Dermis blood vessel endothelial cell (primary cell): ENCODE data around the gene OSGEP. TPM values are rescaled to one million over a fixed set of nuclear protein-coding genes. Genes with fewer than 3 reads are reported as not detected.

Experiments
- total RNA-seq: library from RNA; depleted of rRNA; stranded (reverse); fragments of >200 nt; gene quantifications from 2 replicates; pipeline ENCODE4 v1.2.3, GENCODE V29; 2014

Gene OSGEP
- total RNA-seq, 1 donor from 2014 or later = 86.3 TPM

Other genes with a start within 250 kb of the OSGEP start
- gene OR11H6, start 231.1 kb downstream of the OSGEP start, total RNA-seq = not detected in 2 replicates
- gene OR11H7, start 225.8 kb downstream of the OSGEP start, total RNA-seq = not detected in 2 replicates
- not detected in 2 replicates for gene OR11H4, start 215.5 kb downstream of the OSGEP start, total RNA-seq
- gene TTC5, start 148.9 kb downstream of the OSGEP start, total RNA-seq = 30.5 and 31.8 TPM in 2 replicates
- gene CCNB1IP1, start 121.5 kb downstream of the OSGEP start, total RNA-seq = 30.8 and 33.0 TPM in 2 replicates
- 7.1 and 9.0 TPM in 2 replicates for gene PARP2, start 111.2 kb downstream of the OSGEP start, total RNA-seq
- 36.2 and 56.0 TPM in 2 replicates for gene TEP1, start 41.3 kb downstream of the OSGEP start, total RNA-seq
- gene KLHL33, start 18.6 kb downstream of the OSGEP start, total RNA-seq = 0.09 and 0.17 TPM in 2 replicates
- gene APEX1, start 414 bp upstream of the OSGEP start, total RNA-seq = 63.1 and 83.3 TPM in 2 replicates
- gene PIP4P1, start 6.6 kb upstream of the OSGEP start, total RNA-seq = 16.9 and 26.9 TPM in 2 replicates
- 214 and 230 TPM in 2 replicates for gene PNP, start 14.6 kb upstream of the OSGEP start, total RNA-seq
- 0.34 TPM in 1 of 2 replicates, not detected in the other for gene RNASE10, start 50.7 kb upstream of the OSGEP start, total RNA-seq
- gene RNASE9, start 106.2 kb upstream of the OSGEP start, total RNA-seq = not detected in 2 replicates
- not detected in 2 replicates for gene RNASE11, start 133.2 kb upstream of the OSGEP start, total RNA-seq
- gene RNASE12, start 136.6 kb upstream of the OSGEP start, total RNA-seq = not detected in 2 replicates
- not detected in 2 replicates for gene OR6S1, start 186.9 kb upstream of the OSGEP start, total RNA-seq
- 11.4 and 25.7 TPM in 2 replicates for gene RNASE4, start 229.7 kb upstream of the OSGEP start, total RNA-seq
- gene ANG, start 234.0 kb upstream of the OSGEP start, total RNA-seq = 6.3 and 6.4 TPM in 2 replicates